Kidney glomerular epithelial cell (primary cell): ENCODE measurements around the gene ATXN10.

ENCODE experiments used
- DNase-seq: peaks from one replicate; lab custom pipeline; 2025; lab: John Stamatoyannopoulos, UW

The ATXN10 gene

DNA sequence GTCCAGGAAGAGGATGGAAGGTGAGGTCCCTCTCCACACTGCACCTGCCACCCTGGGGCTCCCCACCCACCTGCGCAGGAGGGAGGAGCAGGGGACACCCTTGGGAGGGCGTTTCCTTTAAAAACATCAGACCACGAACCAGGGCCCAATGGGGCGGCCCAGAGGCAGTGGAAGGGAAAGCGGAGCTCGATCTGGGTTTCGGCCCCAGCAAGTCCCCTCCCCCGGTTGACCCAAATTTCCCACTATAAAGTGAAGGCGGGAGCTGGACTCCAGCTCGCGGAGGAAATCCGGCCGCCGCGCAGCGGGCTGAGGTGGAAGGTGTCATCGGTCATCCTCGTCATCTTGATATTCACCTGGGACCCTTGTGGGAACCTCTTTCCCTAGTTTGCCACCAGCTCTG, 206.0 kb downstream of the ATXN10 start:
- DNase-seq, result no peak

- DNase-seq, result no peak
Measured at GRCh38 chr22:45878051-45878781, 206.6 kb downstream of the ATXN10 start.

DNA sequence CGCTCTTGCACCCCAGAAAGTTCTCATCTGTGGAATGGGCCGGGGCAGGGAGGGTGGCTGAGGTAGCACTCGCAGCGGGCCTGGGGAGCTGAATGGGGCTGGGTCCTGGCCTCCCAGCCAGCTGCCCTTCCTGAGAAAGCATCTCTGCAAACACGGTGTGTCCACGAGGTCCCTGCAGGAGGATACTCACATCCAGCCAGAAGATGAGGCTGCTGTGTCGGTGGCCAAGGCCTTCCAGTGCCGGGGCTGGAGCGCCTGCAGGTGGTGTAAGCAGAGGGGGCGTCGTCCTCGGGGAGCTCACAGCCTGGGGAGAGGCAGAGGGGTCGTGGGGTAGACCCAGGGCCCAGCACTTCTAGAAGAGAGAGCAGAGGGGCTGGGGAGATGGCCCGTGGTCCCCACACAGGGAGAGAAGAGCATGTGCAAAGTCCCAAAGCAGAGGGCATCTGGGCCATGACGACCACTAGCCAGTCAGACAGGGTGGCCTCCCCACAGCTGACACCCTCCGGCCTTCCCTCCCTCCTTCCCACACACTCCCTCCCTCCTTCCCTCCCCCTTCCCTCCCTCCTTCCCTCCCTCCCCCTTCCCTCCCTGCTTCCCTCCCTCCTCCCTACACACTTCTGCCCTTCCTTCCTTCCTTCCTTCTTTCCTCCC, 207.4 kb downstream of the ATXN10 start:
- DNase-seq, result no peak

DNA sequence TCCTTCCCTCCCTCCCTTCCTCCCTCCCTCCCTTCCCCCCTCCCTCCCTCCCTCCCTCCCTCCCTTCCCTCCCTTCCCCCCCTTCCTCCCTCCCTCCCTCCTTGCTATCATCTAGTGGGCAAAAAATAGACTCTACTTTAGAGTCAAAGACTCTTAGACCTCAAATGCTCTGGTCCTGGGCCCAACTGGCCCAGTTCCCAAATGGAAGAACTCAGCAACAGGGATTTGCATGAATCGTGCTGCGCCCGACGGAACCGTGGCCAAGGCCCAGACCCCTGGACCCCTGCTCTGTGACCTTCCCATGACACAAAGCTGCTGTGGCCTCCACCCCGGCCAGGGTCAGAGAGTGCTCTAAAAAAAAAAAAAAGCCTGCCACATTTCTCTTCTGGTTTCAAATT, 207.9 kb downstream of the ATXN10 start:
- DNase-seq, result no peak

DNA sequence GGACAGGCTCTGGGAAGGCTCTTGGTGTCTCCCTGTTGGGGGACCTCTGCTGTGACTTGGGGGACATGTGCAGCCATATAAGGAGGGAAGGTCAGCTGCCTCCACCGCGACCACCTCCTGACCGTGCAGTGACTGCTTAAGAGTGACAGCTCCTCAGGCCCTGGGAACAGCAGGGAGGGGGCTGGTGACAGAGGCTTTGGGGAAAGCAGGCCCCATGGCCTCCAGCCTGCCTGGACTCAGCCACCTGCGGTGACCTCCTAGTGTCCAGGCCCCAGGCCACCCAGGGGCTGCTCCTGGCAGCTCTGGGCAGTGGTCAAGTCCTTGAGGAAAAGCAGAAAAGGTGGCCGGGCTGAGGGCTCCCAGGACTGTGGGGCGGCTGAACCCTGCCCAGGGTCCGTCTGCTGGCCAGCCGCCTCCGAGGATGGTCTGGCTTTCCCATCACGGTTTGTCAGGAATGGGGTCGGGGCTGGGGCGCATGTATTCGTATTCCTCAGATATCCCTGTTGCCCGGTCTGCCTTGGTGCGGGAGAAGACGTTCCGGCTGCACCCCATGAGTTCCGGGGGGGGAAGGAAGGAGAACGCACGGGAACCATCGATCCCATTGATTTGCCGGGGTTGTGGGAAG, 208.6 kb downstream of the ATXN10 start:
- no peak for DNase-seq

DNA sequence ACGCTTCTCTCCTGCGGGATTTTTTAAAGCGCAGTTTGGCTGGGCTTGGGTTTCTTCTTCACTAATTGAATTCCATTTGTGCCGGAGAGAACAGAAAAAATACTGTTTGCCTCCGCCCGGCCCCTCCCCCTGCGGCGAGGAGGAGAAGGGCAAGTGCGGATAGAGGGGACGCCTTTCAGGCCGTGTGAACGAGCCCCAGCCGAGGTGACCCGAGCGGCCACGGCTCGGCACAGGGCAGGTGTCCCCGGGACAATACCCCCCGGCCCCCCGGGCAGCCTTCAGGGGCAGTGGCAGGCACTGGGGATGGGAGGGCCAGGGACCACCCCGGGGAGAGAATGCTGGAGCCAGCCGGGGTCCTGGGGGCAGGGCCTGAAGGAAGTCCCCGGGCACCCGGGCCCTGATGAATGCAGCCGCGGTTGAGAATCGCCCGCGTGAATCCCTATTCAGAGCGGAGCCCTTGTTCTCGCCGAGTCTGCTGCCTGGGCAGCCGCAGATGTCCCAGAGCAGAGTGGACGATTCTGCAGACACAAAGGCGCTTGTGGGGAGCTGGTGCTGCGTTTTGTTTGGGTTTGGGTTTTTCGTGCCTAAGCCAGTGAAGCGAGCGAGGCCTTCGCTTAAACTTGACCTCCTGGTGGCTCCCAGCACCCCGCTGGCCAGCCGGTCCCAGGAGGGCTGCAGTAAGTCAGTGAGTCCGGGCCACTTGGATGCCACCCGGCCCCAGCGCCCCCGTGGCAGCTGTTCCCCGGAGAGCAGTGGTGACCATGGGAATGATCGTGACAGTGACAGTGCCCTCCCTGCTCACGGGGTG, 209.3 kb downstream of the ATXN10 start:
- DNase-seq, result no peak

GRCh38 chr22:45881524-45881875, 209.9 kb downstream of the ATXN10 start:
- no peak for DNase-seq

- DNase-seq, result no peak
Measured at GRCh38 chr22:45882881-45883810, 211.5 kb downstream of the ATXN10 start.

DNA sequence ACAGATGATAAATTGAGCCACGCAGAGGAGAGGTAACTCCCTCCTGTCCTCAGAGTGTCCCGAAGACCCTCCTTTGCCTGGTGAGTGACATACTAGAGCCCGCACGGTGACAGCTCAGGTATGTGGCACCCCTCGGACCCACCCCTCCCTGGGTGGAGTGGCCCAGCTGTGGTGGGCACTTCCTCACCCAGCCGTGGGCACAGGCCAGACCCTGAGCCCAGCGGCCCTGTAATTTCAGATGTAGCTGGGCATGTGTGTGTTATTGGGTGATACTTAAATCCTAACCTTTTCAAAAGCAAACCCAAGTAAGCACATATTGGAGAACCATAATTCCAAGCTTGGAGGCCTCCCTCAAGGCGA, 212.2 kb downstream of the ATXN10 start:
- DNase-seq, result no peak

DNA sequence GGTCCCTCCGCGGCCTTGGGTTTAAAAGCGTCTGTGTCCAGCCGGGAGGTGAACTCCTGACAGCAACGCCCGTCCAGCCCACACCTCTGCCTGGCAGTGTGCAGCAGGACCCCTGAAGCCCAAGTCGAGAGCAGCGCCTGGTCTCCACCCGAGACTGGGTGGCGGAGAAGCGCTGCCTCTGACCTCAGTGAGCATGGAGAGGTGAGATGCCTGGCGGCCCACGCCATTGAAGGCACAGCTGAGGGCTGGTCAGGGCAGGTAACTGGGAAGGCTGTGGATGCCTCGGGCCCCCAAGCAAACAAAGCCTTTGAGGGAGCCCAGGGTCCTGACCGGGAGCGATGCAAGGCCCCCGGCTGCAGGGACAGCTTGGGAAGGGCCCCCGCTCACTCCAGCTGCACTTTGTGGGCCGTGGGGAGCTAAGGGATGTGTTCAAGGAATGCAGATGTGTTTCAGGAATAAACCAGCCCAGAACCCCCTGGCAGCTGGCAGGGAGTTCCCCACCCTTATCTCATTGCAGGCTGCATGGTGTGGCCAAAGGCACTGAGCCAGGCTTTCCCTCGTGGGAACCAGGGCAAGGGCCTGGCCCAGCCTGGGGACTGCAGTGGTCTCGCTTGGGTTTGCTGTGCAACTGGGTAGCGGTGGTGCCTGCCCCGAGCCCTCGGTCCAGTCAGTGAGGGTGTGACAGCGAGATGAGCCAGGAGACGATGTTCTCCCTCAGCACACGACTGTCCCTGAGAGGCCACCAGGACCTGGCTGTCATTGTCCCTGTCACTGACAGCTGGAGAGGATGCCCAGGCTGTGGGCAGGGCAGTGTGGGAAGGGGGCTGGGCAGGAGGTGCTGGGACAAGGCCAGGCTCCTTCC, 212.8 kb downstream of the ATXN10 start:
- no peak for DNase-seq

DNA sequence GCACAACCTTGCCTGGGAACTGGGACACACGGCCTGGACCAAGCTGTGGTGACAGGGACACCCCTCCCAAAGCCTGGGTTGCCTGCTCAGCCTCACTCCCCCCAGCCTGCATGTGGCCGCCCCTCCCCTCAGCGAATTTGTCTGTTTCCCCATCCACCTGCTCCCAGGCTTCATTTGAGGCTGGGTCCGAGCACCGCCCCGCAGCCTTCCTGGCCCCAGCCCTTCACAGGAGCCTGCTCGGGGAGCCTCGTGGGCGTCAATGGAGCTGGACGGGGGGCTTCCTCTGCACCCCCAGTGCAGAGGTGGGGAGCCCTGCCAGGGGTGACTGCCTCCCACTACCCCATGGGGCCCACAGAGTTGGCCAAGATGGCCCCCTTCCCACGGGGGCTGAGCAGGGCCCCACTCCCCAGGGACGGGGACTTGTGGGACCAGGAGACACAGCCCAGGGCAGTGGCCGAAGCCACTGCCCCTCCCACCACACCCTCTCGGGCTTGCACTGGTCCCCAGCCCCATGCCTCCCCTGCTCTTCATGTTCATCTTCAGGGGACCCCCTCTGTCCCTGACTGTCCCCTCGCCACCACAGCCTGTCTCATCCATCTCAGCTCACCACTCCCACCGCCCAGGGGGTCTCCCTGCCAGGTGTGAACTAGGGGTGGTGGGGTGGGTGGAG, 213.7 kb downstream of the ATXN10 start:
- DNase-seq, result no peak

GRCh38 chr22:45885941-45886395, 214.3 kb downstream of the ATXN10 start:
- DNase-seq, result no peak

DNA sequence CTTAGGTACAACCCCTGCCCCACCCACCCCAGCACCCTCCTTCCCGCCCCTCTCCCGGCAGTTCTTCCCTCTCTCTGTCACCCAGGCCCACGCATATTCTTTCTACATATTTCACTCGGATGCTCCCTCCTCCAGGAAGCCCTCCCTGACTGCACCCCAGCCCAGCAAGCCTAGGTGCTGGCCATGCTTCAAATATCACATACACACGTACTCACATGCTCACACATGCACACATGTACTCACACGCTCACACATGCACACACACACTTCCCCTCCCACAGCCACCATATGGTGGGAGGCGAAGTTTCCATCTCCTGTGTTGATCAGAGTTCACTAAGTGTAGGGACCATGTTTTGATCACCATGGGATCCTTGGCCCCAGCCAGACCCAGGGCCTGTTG, 214.9 kb downstream of the ATXN10 start:
- no peak for DNase-seq

DNA sequence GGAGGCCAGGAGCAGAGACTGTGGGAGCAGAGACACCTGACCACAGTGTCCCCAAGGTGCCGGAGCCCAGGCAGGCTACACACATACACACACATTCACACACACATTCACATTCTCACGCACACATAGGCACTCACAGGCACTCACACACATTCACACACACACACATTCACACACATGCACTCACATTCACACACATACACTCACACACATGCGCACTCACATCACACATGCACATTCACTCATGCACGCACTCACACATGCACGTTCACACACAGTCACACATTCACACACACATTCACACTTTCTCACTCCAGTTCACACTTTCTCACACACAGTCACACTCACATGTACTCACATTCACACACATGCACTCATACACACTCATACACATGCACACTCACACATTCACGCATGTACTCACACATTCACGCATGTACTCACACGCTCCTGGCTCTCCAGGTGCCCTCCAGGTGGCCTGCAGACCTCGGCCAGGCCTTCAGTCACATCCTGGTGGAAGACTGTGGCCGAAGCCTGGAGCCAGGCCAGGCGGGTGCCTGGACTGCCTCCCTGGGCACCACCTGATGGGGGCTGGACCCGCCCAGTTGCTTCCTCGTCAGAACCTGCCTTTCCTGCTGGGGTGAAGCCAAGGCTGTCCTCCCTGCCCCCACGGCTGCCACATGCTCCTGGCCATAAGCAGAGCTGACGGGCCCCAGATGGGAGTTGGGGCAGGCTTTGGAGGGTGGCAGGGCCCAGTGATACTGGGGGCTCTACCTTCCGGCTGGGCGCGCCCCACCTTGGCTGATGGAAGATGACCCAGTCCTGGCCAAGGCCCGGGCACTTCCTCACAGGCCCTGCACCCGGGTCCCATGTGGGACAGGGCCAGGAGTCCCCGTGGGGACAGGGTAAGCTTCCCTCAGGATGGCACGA, 215.8 kb downstream of the ATXN10 start:
- DNase-seq, result no peak

- no peak for DNase-seq
Measured at GRCh38 chr22:45888221-45889092, 216.8 kb downstream of the ATXN10 start.

GRCh38 chr22:45889093-45889538, 217.5 kb downstream of the ATXN10 start:
- no peak for DNase-seq

- no peak for DNase-seq
Measured at GRCh38 chr22:45889539-45890350, 218.1 kb downstream of the ATXN10 start.
